IPS-18c (cell line): Measurements from ENCODE around the gene ARL13B.
"Not testable (repeated sequence)": the region's sequence is repeated elsewhere in the genome, so short reads cannot be mapped to it uniquely, and the experiment has no call there.

Experiments
- H3K4me3 ChIP-seq: 2 replicates; pipeline ENCODE4 v1.7.0; 2013; ENCODE audit warnings: low read depth, mild to moderate bottlenecking, low read length, moderate library complexity; ENCODE audit not compliant: insufficient read depth
- H3K9me3 ChIP-seq: one replicate; pipeline ENCODE4 v1.6.1; 2013; ENCODE audit warnings: mild to moderate bottlenecking, low read length, moderate library complexity; ENCODE audit not compliant: control insufficient read depth, insufficient read depth

The ARL13B gene

DNA sequence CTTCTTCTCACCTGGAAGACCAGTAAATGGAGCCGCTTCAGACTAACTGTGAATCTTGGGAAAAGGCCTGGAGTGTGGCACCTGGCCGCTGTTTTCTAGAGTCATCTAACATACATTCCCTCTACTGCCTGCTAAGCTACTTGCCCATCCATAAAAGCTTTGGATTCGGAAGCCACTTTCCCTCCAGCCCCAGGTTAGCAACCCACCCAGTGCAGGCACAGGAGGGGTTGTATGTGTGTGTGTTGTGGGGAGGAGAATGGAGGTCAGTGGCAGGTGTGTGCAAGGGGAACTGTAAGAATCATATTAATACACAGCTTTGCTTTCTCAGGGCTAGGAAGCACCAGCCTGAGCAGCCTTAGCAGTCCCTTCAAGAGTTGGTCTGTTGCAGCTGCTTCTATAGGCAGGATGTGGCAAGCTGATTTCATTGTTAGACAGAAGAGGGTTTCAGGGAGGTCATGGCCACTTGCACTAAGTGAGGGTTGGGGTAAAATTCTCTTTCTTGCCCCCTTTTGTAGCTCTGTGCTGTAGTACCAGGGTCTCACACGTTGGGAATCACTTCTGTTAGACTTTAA, 91.8 kb downstream of the ARL13B start:
- Histone ChIP-seq H3K4me3 (no peak overlapping the region), H3K9me3 (no peaks in the 10 kb centered on the region)

GRCh38 chr3:94076055-94076454, 96.1 kb downstream of the ARL13B start:
- no peak overlapping the region for H3K4me3 ChIP-seq
- H3K9me3 ChIP-seq = peaks cover 2% of the 10 kb centered on the region

- H3K9me3 ChIP-seq = not testable (repeated sequence)
These were observed 100.6 kb downstream of the ARL13B start for GRCh38 chr3:94080552-94080951.

GRCh38 chr3:94081884-94082283, 101.9 kb downstream of the ARL13B start:
- peaks cover 2% of the 10 kb centered on the region for H3K9me3 ChIP-seq
- no peak overlapping the region for H3K4me3 ChIP-seq

More at GRCh38 chr3:94080552-94080951, 100.6 kb downstream of the ARL13B start:
- H3K4me3 ChIP-seq = not testable (repeated sequence)

- Histone ChIP-seq H3K9me3 (no peaks in the 10 kb centered on the region), H3K4me3 (no peak overlapping the region)
These were observed 102.5 kb downstream of the ARL13B start for GRCh38 chr3:94082391-94082937.

- no peaks in the 10 kb centered on the region for H3K9me3 ChIP-seq
- H3K4me3 ChIP-seq = no peak overlapping the region
These were observed 103.3 kb downstream of the ARL13B start for GRCh38 chr3:94083261-94083660.

GRCh38 chr3:94089126-94089525, 109.2 kb downstream of the ARL13B start:
- H3K9me3 ChIP-seq = no peaks in the 10 kb centered on the region
- no peak overlapping the region for H3K4me3 ChIP-seq

- Histone ChIP-seq H3K4me3 (no peak overlapping the region), H3K9me3 (no peaks in the 10 kb centered on the region)
These were observed 112.1 kb downstream of the ARL13B start for GRCh38 chr3:94092086-94092485.

GRCh38 chr3:94093151-94093550, 113.2 kb downstream of the ARL13B start:
- Histone ChIP-seq H3K4me3 (no peak overlapping the region), H3K9me3 (no peaks in the 10 kb centered on the region)

DNA sequence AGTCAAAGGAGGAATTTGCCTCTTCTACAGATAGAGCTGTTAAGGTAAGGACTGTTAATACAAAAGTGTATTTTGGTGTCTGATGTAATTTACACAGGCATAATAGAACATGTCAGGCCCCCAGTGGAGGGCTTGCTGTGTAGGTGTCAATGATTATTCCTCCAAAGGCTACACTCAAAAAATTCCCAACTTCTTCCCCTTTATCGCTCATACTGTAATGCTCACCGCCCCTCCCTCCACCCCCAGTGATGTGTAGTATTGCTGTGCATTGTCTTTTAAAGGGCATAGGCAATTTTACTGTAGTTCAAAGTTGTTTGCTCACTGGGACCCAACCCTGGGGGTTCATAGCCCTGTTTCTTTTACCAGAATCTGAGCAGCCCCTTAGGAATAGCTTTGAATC, 115.2 kb downstream of the ARL13B start:
- Histone ChIP-seq H3K9me3 (no peaks in the 10 kb centered on the region), H3K4me3 (no peak overlapping the region)

DNA sequence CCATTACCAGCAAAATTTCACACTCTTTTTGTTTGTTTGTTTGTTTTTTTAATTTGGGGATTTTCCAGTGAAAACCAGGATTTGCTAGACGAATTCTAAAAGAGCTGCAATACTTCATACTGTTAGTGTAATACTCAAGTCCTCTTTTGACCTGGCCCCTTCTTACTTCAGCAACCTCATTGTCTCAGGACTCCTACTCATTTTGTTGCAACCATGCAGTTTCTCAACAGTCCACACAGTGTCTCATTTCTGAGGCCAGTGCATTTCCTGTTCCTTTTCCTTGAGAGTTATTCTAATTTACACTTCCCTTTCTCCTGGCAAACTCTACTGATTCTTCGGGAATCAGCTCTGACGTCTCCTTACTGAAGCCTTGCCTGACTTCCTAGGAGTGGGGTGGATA, 118.5 kb downstream of the ARL13B start:
- no peaks in the 10 kb centered on the region for H3K9me3 ChIP-seq

GRCh38 chr3:94099311-94099710, 119.4 kb downstream of the ARL13B start:
- Histone ChIP-seq H3K9me3 (no peaks in the 10 kb centered on the region), H3K4me3 (no peak overlapping the region)

More for the DNA sequence above, 118.5 kb downstream of the ARL13B start:
- H3K4me3 ChIP-seq = no peak overlapping the region

DNA sequence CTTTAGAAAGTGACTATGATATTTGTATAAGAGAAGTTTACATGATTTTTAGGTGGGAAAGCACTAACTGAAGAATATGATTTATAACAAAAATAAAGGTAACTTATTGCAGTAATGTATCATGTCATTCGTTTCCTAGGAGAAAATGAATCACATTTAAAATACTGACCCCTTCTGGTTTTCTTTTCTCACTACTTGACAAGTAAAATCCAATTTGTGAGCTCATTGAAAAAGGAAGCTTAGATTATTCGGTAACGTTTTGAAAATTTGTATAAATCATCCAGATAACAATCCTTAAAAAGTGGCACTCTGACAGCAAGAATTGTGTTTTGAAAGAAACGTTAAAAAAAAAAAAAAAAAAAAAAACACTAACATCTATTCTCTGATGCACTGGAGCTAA, 121.9 kb downstream of the ARL13B start:
- Histone ChIP-seq H3K9me3 (no peaks in the 10 kb centered on the region), H3K4me3 (no peak overlapping the region)
